Measurements from ENCODE around the gene IFT122. TPM values are rescaled to one million over a fixed set of nuclear protein-coding genes. Genes with fewer than 3 reads are reported as not detected.

The IFT122 gene
- total and polyA plus RNA-seq, 2 of the 4 experiments (the other 2 are of a cell fraction): 16.8 to 28.0 TPM

- Histone ChIP-seq H2BK20ac (ENCODE audit: low read depth, low read length) (no peak overlapping the region; the same call in 1 of the 2 replicates), H3K4ac (ENCODE audit: low read depth, low read length) (no peak overlapping the region), H2BK120ac (ENCODE audit: low read depth, low read length) (no peak overlapping the region), H3K9ac (ENCODE audit: low read depth, low read length) (no peak overlapping the region), H2BK5ac (ENCODE audit: low read depth, low read length, poor library complexity, severe bottlenecking) (no peak overlapping the region), H4K91ac (ENCODE audit: insufficient read depth, low read depth, low read length) (no peak overlapping the region), H3K79me1 (ENCODE audit: low read depth in 1 of 2, low read length in 2 of 2) (no peaks in the 10 kb centered on the region), H4K8ac (ENCODE audit: low read depth in 2 of 2, low read length in 2 of 2) (no peak overlapping the region), H3K9me1 (ENCODE audit: insufficient read depth, low read length) (peaks cover 14% of the 10 kb centered on the region), H3K56ac (ENCODE audit: extremely low read depth, insufficient read depth, low read length) (no peak overlapping the region), H2BK15ac (ENCODE audit: low read depth, low read length) (no peak overlapping the region), H3K4me1 (ENCODE audit: control insufficient read depth, insufficient read depth, low read length) (peaks cover 9% of the 10 kb centered on the region), H3K4me2 (ENCODE audit: low read depth, low read length) (no peak overlapping the region), H4K20me1 (ENCODE audit: insufficient read depth, low read length) (no peaks in the 10 kb centered on the region), H3K14ac (replicated peaks; ENCODE audit: low read depth, low read length) (no peak overlapping the region), H3K9me3 (ENCODE audit: control insufficient read depth, insufficient read depth, low read length) (no peaks in the 10 kb centered on the region; the same call in 1 of the 2 replicates), H2AFZ (replicated peaks; ENCODE audit: low read length, poor library complexity) (no peak overlapping the region), H3K4me3 (ENCODE audit: insufficient read depth, low read depth, low read length) (no peak overlapping the region), H3K27ac (ENCODE audit: insufficient read depth, low read length) (no peak overlapping the region), H3K36me3 (ENCODE audit: control insufficient read depth, insufficient read depth, low read length) (no peaks in the 10 kb centered on the region), H3K18ac (ENCODE audit: low read depth, low read length) (no peak overlapping the region), H2AK9ac (replicated peaks; ENCODE audit: low read depth, low read length, poor library complexity) (no peak overlapping the region), H4K5ac (ENCODE audit: low read depth, low read length) (no peak overlapping the region), H3K27me3 (ENCODE audit: control insufficient read depth, insufficient read depth, low read length) (no peaks in the 10 kb centered on the region), H2AK5ac (ENCODE audit: low read depth, low read length) (peak overlapping the region; percentile 86), H3K23ac (ENCODE audit: low read depth, low read length) (no peak overlapping the region)
- POLR2A ChIA-PET (ENCODE audit: unreplicated experiment): interaction anchor here (0.6 kb wide), 1 partner anchor 13 kb away, joined by 6 read pairs; no protein-coding TSS in a partner anchor
- TF ChIP-seq MXI1 (IDR thresholded peaks at IDR 0.05; ENCODE audit: borderline replicate concordance, low read depth, low read length) (no peak), CTCF (conservative IDR thresholded peaks at IDR 0.05; ENCODE audit: low read depth, low read length) (0 out of 2 replicates have a peak, but pooled peaks have one; percentile 9), SMC3 (IDR thresholded peaks at IDR 0.05; ENCODE audit: low read depth, low read length) (no peak), USF2 (IDR thresholded peaks at IDR 0.05; ENCODE audit: low read depth, low read length) (no peak), POLR2A (IDR thresholded peaks at IDR 0.05; ENCODE audit: low read depth, low read length) (no peak), RAD21 (IDR thresholded peaks at IDR 0.05; ENCODE audit: low read length) (no peak)
- WGBS, 2 experiments (ENCODE audit: extremely low coverage in 2 of 2, insufficient read length in 1 of 2): 88% methylated on average over 2 of the region's 6 CpGs; no CpG with 5 or more reads in 1 of the 2 experiments
- CTCF ChIA-PET: no interaction called here
- in situ Hi-C loops (cut with MboI; ENCODE audit: low sequenced_read_pairs) (no loop called here), intact Hi-C loops (cut with micrococcal nuclease) (no loop called here), dilution Hi-C loops (cut with HindIII; ENCODE audit: low sequenced_read_pairs, unreplicated experiment) (no loop called here)
- no TSS peak for BruUV-seq (replicated peaks)
- ATAC-seq (ENCODE audit: low read depth) (no peak), DNase-seq (no peak)
These were observed 17.9 kb upstream of the IFT122 start for GRCh38 chr3:129421988-129422745.

Data from IMR-90 (cell line).